HG02571 (cell line): ENCODE results near the gene BHLHE23.

Experiments used
- ATAC-seq: cut with Tn5 transposase; IDR thresholded peaks from one replicate; pipeline ENCODE4 v1.9.1; 2021; ENCODE audit warnings: mild to moderate bottlenecking, moderate library complexity; ENCODE audit not compliant: unreplicated experiment

The BHLHE23 gene

GRCh38 chr20:62975251-62975760, 31.5 kb downstream of the BHLHE23 start:
- no peak for ATAC-seq

GRCh38 chr20:62972845-62973745, 33.7 kb downstream of the BHLHE23 start:
- no peak for ATAC-seq

- no peak for ATAC-seq
These were observed 34.6 kb downstream of the BHLHE23 start for GRCh38 chr20:62971950-62972844.

GRCh38 chr20:62971211-62971949, 35.4 kb downstream of the BHLHE23 start:
- no peak for ATAC-seq

- ATAC-seq, result no peak
These were observed 36.2 kb downstream of the BHLHE23 start for GRCh38 chr20:62970307-62971210.

GRCh38 chr20:62969939-62970306, 36.8 kb downstream of the BHLHE23 start:
- no peak for ATAC-seq

GRCh38 chr20:62969179-62969760, 37.5 kb downstream of the BHLHE23 start:
- ATAC-seq, result no peak

GRCh38 chr20:62968378-62969178, 38.2 kb downstream of the BHLHE23 start:
- ATAC-seq, result no peak

GRCh38 chr20:62967628-62968351, 39.0 kb downstream of the BHLHE23 start:
- no peak for ATAC-seq

GRCh38 chr20:62967149-62967501, 39.6 kb downstream of the BHLHE23 start:
- ATAC-seq, result no peak

- ATAC-seq, result no peak
These were observed 40.3 kb downstream of the BHLHE23 start for GRCh38 chr20:62966212-62967148.

- no peak for ATAC-seq
These were observed 41.4 kb downstream of the BHLHE23 start for GRCh38 chr20:62965363-62965771.

GRCh38 chr20:62964700-62965099, 42.1 kb downstream of the BHLHE23 start:
- ATAC-seq, result no peak

GRCh38 chr20:62963614-62964397, 43.0 kb downstream of the BHLHE23 start:
- ATAC-seq, result no peak

- ATAC-seq, result no peak
These were observed 43.7 kb downstream of the BHLHE23 start for GRCh38 chr20:62962891-62963613.
